GM19023 (cell line): ENCODE measurements around the gene CCNL2.
"Not testable (repeated sequence)": the region's sequence is repeated elsewhere in the genome, so short reads cannot be mapped to it uniquely, and the experiment has no call there.

Source experiments
- ATAC-seq: cut with Tn5 transposase; IDR thresholded peaks from one replicate; pipeline ENCODE4 v1.9.1; 2021; ENCODE audit warnings: mild to moderate bottlenecking, moderate library complexity; ENCODE audit not compliant: unreplicated experiment

Gene CCNL2

DNA sequence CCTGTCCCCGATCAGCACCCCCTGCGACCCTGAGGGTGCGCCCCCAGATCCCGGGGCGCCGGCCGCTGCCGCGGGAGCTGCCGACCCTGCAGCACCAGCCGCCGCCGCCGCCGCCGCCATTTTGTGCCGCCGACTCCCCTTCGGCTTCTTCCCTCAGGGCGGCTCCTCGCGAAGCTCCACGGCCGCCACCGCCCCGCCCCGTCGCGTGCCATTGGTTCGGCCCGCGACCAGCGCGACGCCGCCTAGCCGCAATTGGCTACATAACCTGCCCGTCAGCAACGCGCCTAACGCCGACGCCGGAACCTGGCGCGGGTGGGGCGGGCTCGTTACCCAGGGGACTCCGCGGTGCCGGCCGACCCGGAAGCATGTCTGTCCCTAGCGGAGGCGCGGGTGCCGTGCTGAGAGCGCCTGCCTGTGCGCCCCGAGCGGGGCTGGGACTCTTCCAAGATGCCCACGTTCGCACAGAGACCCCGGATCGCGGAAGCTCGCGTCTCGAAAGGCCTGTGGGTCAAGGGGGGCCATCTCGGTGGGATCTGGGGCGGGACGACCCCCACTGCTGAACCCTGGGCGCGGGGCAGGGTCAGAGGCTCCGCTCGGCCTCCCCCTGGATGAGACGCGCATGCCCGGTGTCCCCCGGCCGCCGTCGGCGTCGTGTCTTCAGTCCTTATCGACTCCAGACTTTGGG, at the start of gene CCNL2:
CCNL2 (minus strand) TSS at position 149 of the 685 bp plus-strand sequence; CDS start at position 120, 29 bp downstream.
- peak; percentile 94 for ATAC-seq

- not testable (repeated sequence) for ATAC-seq
These were observed 47.5 kb upstream of the CCNL2 start for GRCh38 chr1:1446631-1447030.

- ATAC-seq = no peak
These were observed 43.1 kb upstream of the CCNL2 start for GRCh38 chr1:1442069-1442770.

DNA sequence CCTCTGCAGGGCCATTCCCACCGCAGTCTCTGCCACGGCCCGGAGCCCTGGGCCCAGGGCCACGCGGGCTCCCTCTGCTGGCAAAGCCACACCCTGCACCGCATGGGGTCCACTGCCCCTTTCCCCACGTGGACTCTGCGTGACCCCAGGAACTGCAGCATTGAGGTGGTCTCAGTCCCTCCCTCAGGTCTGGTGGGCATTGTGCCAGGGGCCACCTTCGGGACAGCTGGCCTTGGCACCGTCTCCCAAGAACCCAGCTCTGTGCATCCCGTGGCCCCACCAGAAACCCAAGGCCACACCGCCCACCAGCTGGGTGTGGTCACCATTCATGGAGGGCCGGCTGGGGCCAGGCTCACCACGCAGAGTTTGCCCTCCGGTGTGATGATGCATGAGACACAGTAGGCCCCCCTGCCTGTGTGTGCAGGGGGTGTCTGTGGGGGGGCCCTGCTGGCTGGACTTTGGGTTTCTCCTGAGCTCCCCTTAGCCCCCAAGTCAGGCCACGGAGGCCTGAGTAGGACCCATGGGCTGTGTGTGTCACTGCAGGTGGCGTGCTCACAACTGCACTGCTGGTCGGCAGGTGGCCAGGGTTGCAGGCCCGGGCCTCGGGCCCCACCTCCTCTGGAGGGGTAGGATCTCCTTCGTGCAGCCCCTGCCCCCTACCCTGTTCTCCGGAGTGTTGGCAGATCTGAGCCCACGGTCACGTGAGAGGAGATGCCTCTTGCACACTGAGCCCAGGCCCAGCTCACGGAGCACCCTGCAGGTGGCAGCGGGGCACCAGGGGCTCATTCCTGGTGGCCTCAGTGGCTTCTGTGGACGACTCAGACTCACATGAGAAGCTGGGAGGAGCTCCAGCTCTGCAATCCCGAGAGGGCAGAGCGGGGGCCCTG, 42.1 kb upstream of the CCNL2 start:
- ATAC-seq = no peak

DNA sequence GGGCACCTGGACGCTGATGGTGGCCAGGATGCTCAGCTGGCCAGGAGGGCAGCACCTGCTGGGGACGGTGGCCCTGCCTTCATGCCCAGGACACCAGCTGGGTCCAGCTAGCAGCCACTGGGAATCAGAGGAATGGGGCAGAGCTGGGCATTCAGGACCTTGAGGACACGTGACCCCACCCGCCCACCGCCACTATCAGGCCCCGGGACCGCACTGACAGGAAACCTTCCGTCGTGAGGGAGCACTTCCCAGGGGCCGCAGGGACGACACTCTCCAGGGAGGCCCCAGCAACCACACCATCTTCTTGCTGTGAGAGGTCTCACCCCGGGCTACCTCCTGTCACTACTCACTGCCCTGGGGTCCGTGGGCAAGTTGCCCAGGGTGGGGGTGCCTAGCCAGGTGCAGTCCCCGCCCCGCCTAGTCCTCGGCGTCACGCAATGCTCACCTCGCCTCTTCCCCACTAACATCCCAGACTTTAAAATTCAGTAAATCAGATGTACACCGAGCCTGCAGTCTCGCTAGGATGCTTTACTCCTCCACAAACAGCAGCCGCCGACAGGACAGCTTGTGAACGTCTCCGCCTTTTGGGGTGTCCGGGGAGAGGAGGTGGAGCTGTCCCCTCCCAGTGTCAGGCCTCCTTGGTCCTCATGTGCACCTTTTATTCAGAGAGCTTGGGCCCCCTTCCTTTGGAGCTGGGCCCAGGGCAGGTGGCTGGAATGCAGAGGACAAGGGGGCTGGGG, 41.3 kb upstream of the CCNL2 start:
- no peak for ATAC-seq

DNA sequence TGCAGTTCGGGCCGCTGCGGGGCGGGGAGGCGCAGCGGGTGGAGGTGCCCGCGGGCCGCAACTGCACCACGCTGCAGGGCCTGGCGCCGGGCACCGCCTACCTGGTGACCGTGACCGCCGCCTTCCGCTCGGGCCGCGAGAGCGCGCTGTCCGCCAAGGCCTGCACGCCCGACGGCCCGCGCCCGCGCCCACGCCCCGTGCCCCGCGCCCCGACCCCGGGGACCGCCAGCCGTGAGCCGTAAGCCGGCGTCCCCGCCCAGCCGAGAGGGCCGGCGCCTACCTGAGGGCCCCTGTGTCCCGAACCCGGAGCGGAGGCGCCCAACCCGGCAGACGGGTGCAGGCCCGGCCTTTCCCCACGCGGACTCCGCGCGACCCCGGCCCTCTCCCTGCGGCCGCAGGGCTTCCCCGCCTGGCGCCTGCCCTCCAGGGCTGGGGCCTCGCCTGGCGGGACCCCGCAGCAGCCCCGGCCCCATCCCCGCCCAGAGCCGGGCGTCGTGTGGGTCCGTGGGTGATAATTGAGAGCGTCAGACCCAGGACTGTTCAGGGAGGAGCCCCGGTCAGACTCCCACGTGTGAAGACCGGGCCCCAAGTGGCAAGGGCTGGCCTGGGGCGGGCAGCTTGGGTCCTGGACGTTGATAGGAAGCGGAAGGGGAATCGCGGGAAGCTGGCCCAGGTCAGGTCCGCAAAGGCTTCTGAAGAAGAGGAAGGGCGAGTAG, 40.6 kb upstream of the CCNL2 start:
- ATAC-seq = no peak

- no peak for ATAC-seq
These were observed 39.6 kb upstream of the CCNL2 start for GRCh38 chr1:1438531-1439381.

DNA sequence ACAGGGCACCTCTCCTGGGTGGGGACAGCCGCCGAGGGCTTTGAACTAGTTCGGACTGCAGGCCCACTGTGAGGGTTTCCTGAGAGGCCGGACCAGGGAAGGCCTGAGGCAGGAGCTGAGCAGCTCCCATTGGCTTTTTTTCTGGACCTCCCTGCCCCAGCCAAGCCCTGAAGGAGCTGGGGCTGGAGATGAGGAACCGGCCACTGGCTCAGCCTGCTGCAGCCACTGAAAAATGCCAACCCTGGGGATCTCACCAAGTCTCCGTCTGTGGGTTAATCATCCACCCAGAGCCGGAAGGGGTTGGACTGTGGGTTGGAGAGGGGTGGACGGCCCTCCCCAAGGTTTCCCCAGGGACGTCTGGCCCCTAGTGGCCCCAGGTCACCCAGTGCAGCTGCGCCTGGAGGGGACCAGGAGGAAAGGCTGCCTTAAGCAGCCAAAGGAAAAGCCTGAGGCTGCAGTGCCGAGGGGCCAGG, 38.8 kb upstream of the CCNL2 start:
- ATAC-seq = no peak

- ATAC-seq = no peak
These were observed 38.1 kb upstream of the CCNL2 start for GRCh38 chr1:1437033-1437903.

GRCh38 chr1:1436630-1437032, 37.5 kb upstream of the CCNL2 start:
- no peak for ATAC-seq

GRCh38 chr1:1435911-1436629, 36.9 kb upstream of the CCNL2 start:
- ATAC-seq = no peak

GRCh38 chr1:1435106-1435903, 36.2 kb upstream of the CCNL2 start, which contains the start of gene VWA1:
Gene VWA1, plus strand, starts transcription at chr1:1435690. Its CDS starts 59 bp downstream, at chr1:1435749.
- ATAC-seq = no peak

DNA sequence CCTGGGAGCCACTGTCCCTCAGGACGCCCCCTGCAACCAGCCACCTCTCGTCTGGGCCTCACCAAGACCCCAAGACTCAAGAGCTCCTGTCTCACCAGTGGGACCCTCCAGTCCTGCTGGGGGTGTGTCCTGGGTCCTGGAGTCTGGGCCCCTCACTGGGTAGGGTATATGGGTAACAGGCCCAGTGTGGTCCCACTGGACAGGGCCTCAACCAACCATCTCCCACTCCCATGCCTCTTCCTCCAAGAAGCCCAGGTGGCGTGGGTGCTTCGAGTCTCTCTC, 35.6 kb upstream of the CCNL2 start:
- no peak for ATAC-seq

DNA sequence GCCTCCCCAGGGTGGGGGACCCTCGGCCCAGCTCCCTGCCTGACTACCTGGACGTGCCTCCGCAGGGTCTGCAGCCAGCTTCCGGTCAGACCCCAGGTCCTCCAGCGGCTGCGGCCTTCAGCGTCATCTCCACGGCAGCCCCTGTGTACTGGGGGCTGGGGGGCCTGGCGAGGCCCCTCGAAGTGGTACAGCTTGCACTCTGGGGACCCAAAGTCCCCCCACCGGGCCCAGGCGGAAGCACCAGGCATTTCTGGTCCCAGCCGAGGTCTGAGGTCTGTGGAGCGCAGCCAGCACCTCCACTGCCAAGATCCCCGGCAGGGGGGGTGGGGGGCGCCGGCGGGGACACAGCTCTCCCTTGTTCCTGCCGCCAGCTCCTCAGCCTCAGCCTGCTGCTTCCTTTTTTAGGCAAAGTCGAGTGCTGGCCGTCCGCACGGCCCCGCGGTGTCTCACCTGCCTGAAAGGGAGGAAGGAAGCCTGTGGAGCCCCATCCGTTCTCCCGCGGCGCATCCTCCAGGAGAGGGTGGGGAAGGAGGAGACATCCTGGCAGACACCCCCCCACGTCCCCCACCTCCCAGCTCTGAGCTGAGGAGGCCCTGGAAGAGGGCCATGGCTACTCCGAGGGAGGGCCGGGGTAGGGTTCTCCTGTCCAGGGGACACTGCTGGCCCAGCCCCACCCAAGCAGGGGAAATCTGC, 35.1 kb upstream of the CCNL2 start:
- no peak for ATAC-seq

DNA sequence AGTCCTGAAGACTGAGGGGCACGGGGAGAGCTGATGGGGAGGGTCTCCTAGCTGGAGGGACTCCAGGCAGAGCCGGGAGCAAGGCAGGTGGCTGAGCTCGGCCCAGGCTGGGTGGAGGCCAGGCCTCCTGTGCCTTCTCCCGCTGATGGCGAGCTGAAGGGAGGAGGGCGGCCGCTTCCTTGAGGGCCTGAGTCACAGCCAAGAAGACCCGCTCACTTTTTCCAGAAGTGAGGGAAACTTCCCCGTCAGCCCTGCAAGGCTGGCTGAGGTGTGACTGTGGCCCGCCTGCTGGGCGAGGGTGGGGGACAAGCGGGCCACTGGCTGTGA, 34.6 kb upstream of the CCNL2 start:
- ATAC-seq = no peak
